ENCODE data around the gene CBLC. TPM values are rescaled to one million over a fixed set of nuclear protein-coding genes. Genes with fewer than 3 reads are reported as not detected.

The CBLC gene
- total RNA-seq, 1 experiment from 2014 or later, result 15.9 TPM

DNA sequence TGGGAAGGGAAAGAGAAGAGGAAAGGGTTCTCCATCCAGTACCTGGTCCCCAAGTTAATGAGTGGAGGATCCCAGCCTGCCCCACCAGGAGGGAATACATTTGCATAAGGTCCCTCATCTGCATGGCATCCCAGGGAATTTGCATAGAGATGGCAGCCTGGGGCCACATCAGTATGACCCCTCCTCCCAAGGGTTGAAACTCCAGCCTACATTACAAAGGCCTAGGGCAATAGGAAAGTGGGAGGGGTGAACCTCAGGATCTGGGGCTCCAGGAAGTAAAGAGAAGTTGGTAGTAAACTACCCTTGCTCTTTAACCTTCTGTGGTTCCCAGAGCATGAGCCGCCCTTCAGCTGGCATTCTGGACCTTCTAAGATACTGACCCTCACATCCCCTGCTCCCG, 61.6 kb downstream of the CBLC start:
- H2BK20ac ChIP-seq (ENCODE audit: low read depth, low read length, poor library complexity, severe bottlenecking), result no peak overlapping the region
- H3K27me3 Mint-ChIP-seq (ENCODE audit: low read depth), result peaks cover 46% of the 10 kb centered on the region
- H2AK5ac ChIP-seq (ENCODE audit: insufficient read length, low read length), result no peak overlapping the region
- H3K9me3 ChIP-seq (ENCODE audit: control insufficient read depth, low read depth, low read length), result no peaks in the 10 kb centered on the region
- H2BK5ac ChIP-seq (ENCODE audit: insufficient read length, low read length), result no peak overlapping the region
- no peak overlapping the region for H2BK15ac ChIP-seq (ENCODE audit: low read depth, low read length)
- no peak overlapping the region for H3K4me3 Mint-ChIP-seq
- peak overlapping the region; percentile 40 for H2AFZ ChIP-seq (ENCODE audit: low read length)
- no peaks in the 10 kb centered on the region for H3K23me2 ChIP-seq (ENCODE audit: insufficient read length, low read depth, low read length, poor library complexity, severe bottlenecking)
- no peak overlapping the region for H3K23ac ChIP-seq (ENCODE audit: insufficient read length, low read depth, low read length)
- no peaks in the 10 kb centered on the region for H4K20me1 ChIP-seq (ENCODE audit: control insufficient read depth, insufficient read depth, insufficient read length)
- no peak overlapping the region for H3K56ac ChIP-seq (ENCODE audit: insufficient read length, low read depth, low read length)
- no peak overlapping the region for H3T11ph ChIP-seq (ENCODE audit: low read length)
- H4K5ac ChIP-seq (ENCODE audit: insufficient read length, low read depth, low read length), result no peak overlapping the region
- H3K79me2 ChIP-seq (ENCODE audit: insufficient read depth, low read length), result no peaks in the 10 kb centered on the region
- peak; percentile 59 for DNase-seq
- TF ChIP-seq, protein P1, sequence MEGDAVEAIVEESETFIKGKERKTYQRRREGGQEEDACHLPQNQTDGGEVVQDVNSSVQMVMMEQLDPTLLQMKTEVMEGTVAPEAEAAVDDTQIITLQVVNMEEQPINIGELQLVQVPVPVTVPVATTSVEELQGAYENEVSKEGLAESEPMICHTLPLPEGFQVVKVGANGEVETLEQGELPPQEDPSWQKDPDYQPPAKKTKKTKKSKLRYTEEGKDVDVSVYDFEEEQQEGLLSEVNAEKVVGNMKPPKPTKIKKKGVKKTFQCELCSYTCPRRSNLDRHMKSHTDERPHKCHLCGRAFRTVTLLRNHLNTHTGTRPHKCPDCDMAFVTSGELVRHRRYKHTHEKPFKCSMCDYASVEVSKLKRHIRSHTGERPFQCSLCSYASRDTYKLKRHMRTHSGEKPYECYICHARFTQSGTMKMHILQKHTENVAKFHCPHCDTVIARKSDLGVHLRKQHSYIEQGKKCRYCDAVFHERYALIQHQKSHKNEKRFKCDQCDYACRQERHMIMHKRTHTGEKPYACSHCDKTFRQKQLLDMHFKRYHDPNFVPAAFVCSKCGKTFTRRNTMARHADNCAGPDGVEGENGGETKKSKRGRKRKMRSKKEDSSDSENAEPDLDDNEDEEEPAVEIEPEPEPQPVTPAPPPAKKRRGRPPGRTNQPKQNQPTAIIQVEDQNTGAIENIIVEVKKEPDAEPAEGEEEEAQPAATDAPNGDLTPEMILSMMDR (conservative IDR thresholded peaks at IDR 0.05), result no peak
- H2BK120ac ChIP-seq (ENCODE audit: low read depth, low read length, poor library complexity, severe bottlenecking), result no peak overlapping the region
- H4K8ac ChIP-seq (replicated peaks; ENCODE audit: insufficient read length, low read depth, low read length), result no peak overlapping the region
- no peaks in the 10 kb centered on the region; the same call in 1 of the 2 replicates for H3K4me1 ChIP-seq (ENCODE audit: insufficient read depth, low read length)
- peaks cover 7 to 8% of the 10 kb centered on the region in 2 experiments for H3K4me1 Mint-ChIP-seq
- H3K27me3 ChIP-seq (ENCODE audit: insufficient read depth, low read length), result peaks cover 2% of the 10 kb centered on the region; the same call in 1 of the 2 replicates
- no peak overlapping the region for H3K18ac ChIP-seq (ENCODE audit: insufficient read length, low read depth, low read length)
- H4K91ac ChIP-seq (ENCODE audit: insufficient read length, low read depth, low read length), result no peak overlapping the region
- H3K4ac ChIP-seq (ENCODE audit: low read depth, low read length), result no peak overlapping the region
- H3K79me1 ChIP-seq (ENCODE audit: insufficient read depth, low read depth, low read length, poor library complexity, severe bottlenecking), result no peaks in the 10 kb centered on the region
- H3K9me3 Mint-ChIP-seq, result no peaks in the 10 kb centered on the region
- no peak overlapping the region for H3K4me2 ChIP-seq (ENCODE audit: insufficient read depth, insufficient read length, low read length)
- no peak overlapping the region for H3K27ac ChIP-seq (ENCODE audit: insufficient read length, low read depth, low read length)
- no peak overlapping the region for H3K27ac Mint-ChIP-seq
- WGBS (ENCODE audit: extremely low coverage, insufficient read length, low lambda C conversion rate), result no CpG with 5 or more reads among the region's 2 CpGs
- no peaks in the 10 kb centered on the region for H3K36me3 Mint-ChIP-seq (ENCODE audit: insufficient read depth in 1 of 3, low read depth in 3 of 3)
- H2BK12ac ChIP-seq (ENCODE audit: insufficient read length, low read depth, low read length), result no peak overlapping the region
- H3K14ac ChIP-seq (ENCODE audit: insufficient read depth, low read length), result peak overlapping the region; percentile 57; the same call in 1 of the 2 replicates
- no peak overlapping the region for H3K9ac ChIP-seq (ENCODE audit: extremely low read depth, insufficient read length, low read length)
